GM21529 (cell line): Measurements from ENCODE around the gene TUBD1.

Source experiments
- ATAC-seq: cut with Tn5 transposase; IDR thresholded peaks from one replicate; pipeline ENCODE4 v1.9.1; 2021; ENCODE audit not compliant: unreplicated experiment

The TUBD1 gene

GRCh38 chr17:59826706-59827453, 65.9 kb downstream of the TUBD1 start:
- ATAC-seq, result no peak

GRCh38 chr17:59825533-59826322, 67.0 kb downstream of the TUBD1 start:
- ATAC-seq, result no peak

GRCh38 chr17:59815965-59816364, 76.8 kb downstream of the TUBD1 start:
- no peak for ATAC-seq

- ATAC-seq, result no peak
Observed at GRCh38 chr17:59814685-59815084, 78.1 kb downstream of the TUBD1 start.

- ATAC-seq, result no peak
Observed at GRCh38 chr17:59814276-59814675, 78.5 kb downstream of the TUBD1 start.

- no peak for ATAC-seq
Observed at GRCh38 chr17:59812139-59812538, 80.6 kb downstream of the TUBD1 start.

- no peak for ATAC-seq
Observed at GRCh38 chr17:59811209-59811608, 81.5 kb downstream of the TUBD1 start.

- ATAC-seq, result no peak
Observed at GRCh38 chr17:59810894-59811153, 81.9 kb downstream of the TUBD1 start.
